ENCODE results near the gene PRKCA.

- TF ChIP-seq GATA2 (IDR thresholded peaks at IDR 0.05; ENCODE audit: low read depth, low read length) (no peak), GATA3 (IDR thresholded peaks at IDR 0.05; ENCODE audit: low read depth, low read length) (no peak)
These were observed 159.1 kb downstream of the PRKCA start for GRCh38 chr17:66461343-66461995.

Measured in SH-SY5Y (cell line).